ENCODE measurements around the gene ERO1B. TPM values are rescaled to one million over a fixed set of nuclear protein-coding genes. Genes with fewer than 3 reads are reported as not detected.

Gene ERO1B
- total and polyA plus RNA-seq, 2 donors (not counting 1 experiment from before 2014, with no cell fraction given) = 2.2 to 5.0 TPM

DNA sequence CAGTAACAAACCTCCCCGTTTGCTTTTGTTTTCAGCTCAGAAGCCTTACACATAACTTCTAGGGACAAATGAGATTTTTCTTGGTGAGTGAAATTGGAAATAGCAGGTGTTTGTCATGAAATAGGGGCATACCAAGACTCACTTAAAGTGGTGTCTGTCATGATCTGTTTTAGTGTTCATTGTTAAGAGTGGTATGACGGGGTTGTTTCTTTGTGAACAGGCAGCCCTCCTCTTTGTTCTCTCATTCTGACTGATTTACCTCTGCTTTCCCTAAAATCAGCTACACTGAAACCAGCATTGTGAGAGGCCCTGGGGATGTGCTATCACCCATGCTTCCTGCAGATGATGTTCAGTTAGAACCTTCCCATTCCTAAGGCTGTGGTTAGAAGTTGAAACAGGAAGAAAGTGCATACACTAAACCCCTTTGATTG is 2.5 kb upstream of the ERO1B start:
- DNase-seq (ENCODE audit: low read depth in 2 of 2) = no peak
- no peak overlapping the region for H3K27ac ChIP-seq (ENCODE audit: insufficient read depth, low read length)
- H3K4me1 ChIP-seq (ENCODE audit: control insufficient read depth, extremely low read depth, insufficient read depth, low read length) = no peaks in the 10 kb centered on the region
- no peak overlapping the region for H3K9ac ChIP-seq (ENCODE audit: insufficient read depth, low read length)
- TF ChIP-seq, protein P1, sequence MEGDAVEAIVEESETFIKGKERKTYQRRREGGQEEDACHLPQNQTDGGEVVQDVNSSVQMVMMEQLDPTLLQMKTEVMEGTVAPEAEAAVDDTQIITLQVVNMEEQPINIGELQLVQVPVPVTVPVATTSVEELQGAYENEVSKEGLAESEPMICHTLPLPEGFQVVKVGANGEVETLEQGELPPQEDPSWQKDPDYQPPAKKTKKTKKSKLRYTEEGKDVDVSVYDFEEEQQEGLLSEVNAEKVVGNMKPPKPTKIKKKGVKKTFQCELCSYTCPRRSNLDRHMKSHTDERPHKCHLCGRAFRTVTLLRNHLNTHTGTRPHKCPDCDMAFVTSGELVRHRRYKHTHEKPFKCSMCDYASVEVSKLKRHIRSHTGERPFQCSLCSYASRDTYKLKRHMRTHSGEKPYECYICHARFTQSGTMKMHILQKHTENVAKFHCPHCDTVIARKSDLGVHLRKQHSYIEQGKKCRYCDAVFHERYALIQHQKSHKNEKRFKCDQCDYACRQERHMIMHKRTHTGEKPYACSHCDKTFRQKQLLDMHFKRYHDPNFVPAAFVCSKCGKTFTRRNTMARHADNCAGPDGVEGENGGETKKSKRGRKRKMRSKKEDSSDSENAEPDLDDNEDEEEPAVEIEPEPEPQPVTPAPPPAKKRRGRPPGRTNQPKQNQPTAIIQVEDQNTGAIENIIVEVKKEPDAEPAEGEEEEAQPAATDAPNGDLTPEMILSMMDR (conservative IDR thresholded peaks at IDR 0.05 in 1 of 2, IDR thresholded peaks at IDR 0.05 in 1 of 2; ENCODE audit: low read depth in 1 of 2, low read length in 2 of 2) = no peak
- no peak for TF ChIP-seq EZH2 (IDR thresholded peaks at IDR 0.05; ENCODE audit: low read length, missing control alignments)
- H2AFZ ChIP-seq (ENCODE audit: low read length) = no peak overlapping the region
- no peak overlapping the region for H3K4me3 ChIP-seq (replicated peaks in 1 of 4; ENCODE audit: control extremely low read depth in 1 of 4, insufficient read depth in 1 of 4, low read depth in 3 of 4, low read length in 4 of 4)
- H3K36me3 ChIP-seq (ENCODE audit: control insufficient read depth, insufficient read depth, low read length) = no peaks in the 10 kb centered on the region
- no peaks in the 10 kb centered on the region for H3K9me3 ChIP-seq (ENCODE audit: control insufficient read depth, insufficient read depth, low read depth, low read length)
- no peaks in the 10 kb centered on the region for H3K79me2 ChIP-seq (ENCODE audit: control insufficient read depth, insufficient read depth, low read length)
- H3K4me2 ChIP-seq (ENCODE audit: extremely low read depth, insufficient read depth, low read length) = no peak overlapping the region
- peaks cover 5% of the 10 kb centered on the region for H3K27me3 ChIP-seq (ENCODE audit: control insufficient read depth, insufficient read depth, low read length)
- H4K20me1 ChIP-seq (ENCODE audit: control insufficient read depth, extremely low read depth, insufficient read depth, low read length) = no peaks in the 10 kb centered on the region

DNA sequence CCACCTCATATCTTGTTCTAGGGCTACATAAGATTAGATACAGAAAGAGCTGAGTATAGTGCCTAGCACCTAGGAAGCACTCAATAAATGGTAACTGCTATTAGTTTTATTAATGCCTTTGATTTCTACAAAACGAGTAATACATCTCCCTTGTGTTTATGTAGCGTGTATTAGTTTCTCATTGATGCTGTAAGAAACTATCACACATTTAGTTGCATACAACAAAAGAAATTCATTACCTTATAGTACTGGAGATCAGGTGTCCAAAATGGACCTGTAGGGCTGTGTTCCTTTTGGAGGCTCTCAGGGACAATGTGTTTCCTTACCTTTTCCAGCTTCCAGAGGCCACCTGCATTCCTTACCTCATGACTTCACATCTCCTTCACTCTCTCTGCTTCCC is 961 bp upstream of the ERO1B start:
- H3K27ac ChIP-seq (ENCODE audit: insufficient read depth, low read length) = no peak overlapping the region
- H4K20me1 ChIP-seq (ENCODE audit: control insufficient read depth, extremely low read depth, insufficient read depth, low read length) = no peaks in the 10 kb centered on the region
- no peaks in the 10 kb centered on the region for H3K79me2 ChIP-seq (ENCODE audit: control insufficient read depth, insufficient read depth, low read length)
- H3K36me3 ChIP-seq (ENCODE audit: control insufficient read depth, insufficient read depth, low read length) = no peaks in the 10 kb centered on the region
- no peak overlapping the region for H3K9ac ChIP-seq (ENCODE audit: insufficient read depth, low read length)
- no peak overlapping the region for H2AFZ ChIP-seq (ENCODE audit: low read length)
- TF ChIP-seq, protein P1 (conservative IDR thresholded peaks at IDR 0.05 in 1 of 2, IDR thresholded peaks at IDR 0.05 in 1 of 2; ENCODE audit: low read depth in 1 of 2, low read length in 2 of 2) = no peak
- no peak for TF ChIP-seq EZH2 (IDR thresholded peaks at IDR 0.05; ENCODE audit: low read length, missing control alignments)
- H3K4me3 ChIP-seq (replicated peaks in 1 of 4; ENCODE audit: control extremely low read depth in 1 of 4, insufficient read depth in 1 of 4, low read depth in 3 of 4, low read length in 4 of 4) = peak overlapping the region in 2 of 4 experiments; percentile 79 to 82
- H3K27me3 ChIP-seq (ENCODE audit: control insufficient read depth, insufficient read depth, low read length) = peaks cover 5% of the 10 kb centered on the region
- no peak for DNase-seq (ENCODE audit: low read depth in 2 of 2)
- no peaks in the 10 kb centered on the region for H3K4me1 ChIP-seq (ENCODE audit: control insufficient read depth, extremely low read depth, insufficient read depth, low read length)
- peak overlapping the region; percentile 73 for H3K4me2 ChIP-seq (ENCODE audit: extremely low read depth, insufficient read depth, low read length)
- no peaks in the 10 kb centered on the region for H3K9me3 ChIP-seq (ENCODE audit: control insufficient read depth, insufficient read depth, low read depth, low read length)

DNA sequence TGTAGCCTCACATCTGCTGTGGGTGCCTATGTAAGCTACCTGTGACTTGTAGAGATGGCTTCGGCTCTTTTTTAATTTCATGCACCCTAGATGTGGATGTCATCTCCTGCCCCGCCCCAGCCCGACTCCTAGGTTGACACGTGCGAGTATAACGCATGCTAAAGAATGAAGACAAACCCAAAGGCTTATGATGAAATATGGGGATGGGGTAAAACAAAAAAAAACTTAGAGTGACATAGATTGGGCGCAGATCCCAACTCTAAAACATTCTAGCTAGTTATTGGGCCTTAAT is 613 bp upstream of the ERO1B start:
- Histone ChIP-seq H2AFZ (ENCODE audit: low read length) (peak overlapping the region; percentile 46), H3K9me3 (ENCODE audit: control insufficient read depth, insufficient read depth, low read depth, low read length) (no peaks in the 10 kb centered on the region), H3K79me2 (ENCODE audit: control insufficient read depth, insufficient read depth, low read length) (no peaks in the 10 kb centered on the region), H3K4me1 (ENCODE audit: control insufficient read depth, extremely low read depth, insufficient read depth, low read length) (no peaks in the 10 kb centered on the region), H3K27ac (ENCODE audit: insufficient read depth, low read length) (no peak overlapping the region), H3K4me2 (ENCODE audit: extremely low read depth, insufficient read depth, low read length) (peak overlapping the region; percentile 73), H3K9ac (ENCODE audit: insufficient read depth, low read length) (peak overlapping the region; percentile 29), H4K20me1 (ENCODE audit: control insufficient read depth, extremely low read depth, insufficient read depth, low read length) (no peaks in the 10 kb centered on the region), H3K27me3 (ENCODE audit: control insufficient read depth, insufficient read depth, low read length) (peaks cover 5% of the 10 kb centered on the region), H3K4me3 (replicated peaks in 1 of 4; ENCODE audit: control extremely low read depth in 1 of 4, insufficient read depth in 1 of 4, low read depth in 3 of 4, low read length in 4 of 4) (peak overlapping the region; percentile 52 to 82 (median 72)), H3K36me3 (ENCODE audit: control insufficient read depth, insufficient read depth, low read length) (no peaks in the 10 kb centered on the region)
- TF ChIP-seq EZH2 (IDR thresholded peaks at IDR 0.05; ENCODE audit: low read length, missing control alignments) = no peak
- peak in 1 of 2 donors; percentile 2 for DNase-seq (ENCODE audit: low read depth in 2 of 2)

Measured in fibroblast of lung (primary cell).